ENCODE data around the gene OR52J3. TPM values are rescaled to one million over a fixed set of nuclear protein-coding genes. Genes with fewer than 3 reads are reported as not detected.

OR52J3 gene
- total RNA-seq, 1 experiment from 2014 or later, result not detected

DNA sequence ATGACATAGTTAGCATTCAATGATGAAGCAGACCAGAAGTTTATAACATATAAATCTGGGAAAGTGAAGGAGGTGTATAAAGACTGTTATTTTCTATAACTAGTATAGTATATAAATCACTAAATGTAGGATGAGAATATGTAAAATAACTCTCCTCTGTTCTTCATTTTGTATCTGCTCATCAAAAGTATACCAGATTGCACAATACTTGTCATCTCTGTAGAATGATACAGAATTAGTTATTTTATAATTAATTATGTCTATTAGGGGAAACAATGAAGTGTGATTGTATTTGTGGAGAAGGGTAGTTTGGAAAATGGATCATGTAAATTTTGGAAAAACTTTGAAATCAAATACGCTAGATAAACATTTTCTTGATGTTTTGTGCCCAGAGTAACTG is 33.3 kb upstream of the OR52J3 start:
- no TSS peak for BruUV-seq (replicated peaks)
- ATAC-seq (no peak), DNase-seq (ENCODE audit: low read depth, low spot score) (no peak)
- no peak overlapping the region for H3K4me3 ChIP-seq (ENCODE audit: low read depth in 2 of 2, low read length in 2 of 2)
- no peaks in the 10 kb centered on the region for H3K9me3 ChIP-seq (ENCODE audit: control insufficient read depth, insufficient read depth, low read depth, low read length)
- ChIA-PET POLR2A (no interaction called here), CTCF (no interaction called here)
- intact Hi-C loops (cut with micrococcal nuclease; ENCODE audit: unreplicated experiment) (no loop called here), in situ Hi-C loops (cut with HindIII; ENCODE audit: low pct_unique_long_range_greater_than_20kb, low sequenced_read_pairs) (no loop called here)
- H3K36me3 ChIP-seq (ENCODE audit: control insufficient read depth, insufficient read depth, low read length), result no peaks in the 10 kb centered on the region
- TF ChIP-seq SIN3A (IDR thresholded peaks at IDR 0.05; ENCODE audit: borderline replicate concordance, insufficient read depth, low read depth, low read length) (no peak), TCF7L2 (IDR thresholded peaks at IDR 0.05; ENCODE audit: low read depth, low read length) (no peak), POLR2AphosphoS5 (IDR thresholded peaks at IDR 0.05; ENCODE audit: low read depth, low read length) (no peak)
- TF ChIP-seq, protein P1, sequence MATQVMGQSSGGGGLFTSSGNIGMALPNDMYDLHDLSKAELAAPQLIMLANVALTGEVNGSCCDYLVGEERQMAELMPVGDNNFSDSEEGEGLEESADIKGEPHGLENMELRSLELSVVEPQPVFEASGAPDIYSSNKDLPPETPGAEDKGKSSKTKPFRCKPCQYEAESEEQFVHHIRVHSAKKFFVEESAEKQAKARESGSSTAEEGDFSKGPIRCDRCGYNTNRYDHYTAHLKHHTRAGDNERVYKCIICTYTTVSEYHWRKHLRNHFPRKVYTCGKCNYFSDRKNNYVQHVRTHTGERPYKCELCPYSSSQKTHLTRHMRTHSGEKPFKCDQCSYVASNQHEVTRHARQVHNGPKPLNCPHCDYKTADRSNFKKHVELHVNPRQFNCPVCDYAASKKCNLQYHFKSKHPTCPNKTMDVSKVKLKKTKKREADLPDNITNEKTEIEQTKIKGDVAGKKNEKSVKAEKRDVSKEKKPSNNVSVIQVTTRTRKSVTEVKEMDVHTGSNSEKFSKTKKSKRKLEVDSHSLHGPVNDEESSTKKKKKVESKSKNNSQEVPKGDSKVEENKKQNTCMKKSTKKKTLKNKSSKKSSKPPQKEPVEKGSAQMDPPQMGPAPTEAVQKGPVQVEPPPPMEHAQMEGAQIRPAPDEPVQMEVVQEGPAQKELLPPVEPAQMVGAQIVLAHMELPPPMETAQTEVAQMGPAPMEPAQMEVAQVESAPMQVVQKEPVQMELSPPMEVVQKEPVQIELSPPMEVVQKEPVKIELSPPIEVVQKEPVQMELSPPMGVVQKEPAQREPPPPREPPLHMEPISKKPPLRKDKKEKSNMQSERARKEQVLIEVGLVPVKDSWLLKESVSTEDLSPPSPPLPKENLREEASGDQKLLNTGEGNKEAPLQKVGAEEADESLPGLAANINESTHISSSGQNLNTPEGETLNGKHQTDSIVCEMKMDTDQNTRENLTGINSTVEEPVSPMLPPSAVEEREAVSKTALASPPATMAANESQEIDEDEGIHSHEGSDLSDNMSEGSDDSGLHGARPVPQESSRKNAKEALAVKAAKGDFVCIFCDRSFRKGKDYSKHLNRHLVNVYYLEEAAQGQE (IDR thresholded peaks at IDR 0.05; ENCODE audit: insufficient read depth in 1 of 2, low read depth in 2 of 2, low read length in 1 of 2), result no peak
- TF ChIP-seq, protein P2, sequence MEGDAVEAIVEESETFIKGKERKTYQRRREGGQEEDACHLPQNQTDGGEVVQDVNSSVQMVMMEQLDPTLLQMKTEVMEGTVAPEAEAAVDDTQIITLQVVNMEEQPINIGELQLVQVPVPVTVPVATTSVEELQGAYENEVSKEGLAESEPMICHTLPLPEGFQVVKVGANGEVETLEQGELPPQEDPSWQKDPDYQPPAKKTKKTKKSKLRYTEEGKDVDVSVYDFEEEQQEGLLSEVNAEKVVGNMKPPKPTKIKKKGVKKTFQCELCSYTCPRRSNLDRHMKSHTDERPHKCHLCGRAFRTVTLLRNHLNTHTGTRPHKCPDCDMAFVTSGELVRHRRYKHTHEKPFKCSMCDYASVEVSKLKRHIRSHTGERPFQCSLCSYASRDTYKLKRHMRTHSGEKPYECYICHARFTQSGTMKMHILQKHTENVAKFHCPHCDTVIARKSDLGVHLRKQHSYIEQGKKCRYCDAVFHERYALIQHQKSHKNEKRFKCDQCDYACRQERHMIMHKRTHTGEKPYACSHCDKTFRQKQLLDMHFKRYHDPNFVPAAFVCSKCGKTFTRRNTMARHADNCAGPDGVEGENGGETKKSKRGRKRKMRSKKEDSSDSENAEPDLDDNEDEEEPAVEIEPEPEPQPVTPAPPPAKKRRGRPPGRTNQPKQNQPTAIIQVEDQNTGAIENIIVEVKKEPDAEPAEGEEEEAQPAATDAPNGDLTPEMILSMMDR (IDR thresholded peaks at IDR 0.05), result no peak
- H3K27me3 ChIP-seq (ENCODE audit: control insufficient read depth, insufficient read depth, low read length), result no peaks in the 10 kb centered on the region
- no peaks in the 10 kb centered on the region for H3K4me1 ChIP-seq (ENCODE audit: control insufficient read depth, insufficient read depth, low read length)
- no peak overlapping the region for H3K27ac ChIP-seq (ENCODE audit: low read length)

- TF ChIP-seq, protein P1 (IDR thresholded peaks at IDR 0.05; ENCODE audit: insufficient read depth in 1 of 2, low read depth in 2 of 2, low read length in 1 of 2), result no peak
- TF ChIP-seq, protein P2 (IDR thresholded peaks at IDR 0.05), result no peak
- TF ChIP-seq SIN3A (IDR thresholded peaks at IDR 0.05; ENCODE audit: borderline replicate concordance, insufficient read depth, low read depth, low read length) (no peak), TCF7L2 (IDR thresholded peaks at IDR 0.05; ENCODE audit: low read depth, low read length) (no peak), POLR2AphosphoS5 (IDR thresholded peaks at IDR 0.05; ENCODE audit: low read depth, low read length) (no peak)
- no peak for ATAC-seq
- H3K27me3 ChIP-seq (ENCODE audit: control insufficient read depth, insufficient read depth, low read length), result no peaks in the 10 kb centered on the region
- H3K4me1 ChIP-seq (ENCODE audit: control insufficient read depth, insufficient read depth, low read length), result no peaks in the 10 kb centered on the region
- no peak overlapping the region for H3K27ac ChIP-seq (ENCODE audit: low read length)
- ChIA-PET CTCF (no interaction called here), POLR2A (interaction anchor here (0.6 kb wide), 1 partner anchor 1722 kb away, joined by 4 read pairs; no protein-coding TSS in a partner anchor)
- H3K9me3 ChIP-seq (ENCODE audit: control insufficient read depth, insufficient read depth, low read depth, low read length), result peaks cover 7% of the 10 kb centered on the region
- H3K36me3 ChIP-seq (ENCODE audit: control insufficient read depth, insufficient read depth, low read length), result no peaks in the 10 kb centered on the region
- H3K4me3 ChIP-seq (ENCODE audit: low read depth in 2 of 2, low read length in 2 of 2), result no peak overlapping the region
- in situ Hi-C loops (cut with HindIII; ENCODE audit: low pct_unique_long_range_greater_than_20kb, low sequenced_read_pairs), result no loop called here
- DNase-seq (ENCODE audit: low read depth, low spot score), result no peak
- no TSS peak for BruUV-seq (replicated peaks)
- intact Hi-C loops (cut with micrococcal nuclease; ENCODE audit: unreplicated experiment), result no loop called here
These were observed 24.3 kb upstream of the OR52J3 start for GRCh38 chr11:5021996-5022395.
